Upper lobe of right lung (tissue), 1 donor: ENCODE data around the gene WWOX. TPM values are rescaled to one million over a fixed set of nuclear protein-coding genes. Genes with fewer than 3 reads are reported as not detected.
"Not testable (repeated sequence)": the region's sequence is repeated elsewhere in the genome, so short reads cannot be mapped to it uniquely, and the experiment has no call there.

Experiments used
- ATAC-seq: fragments of 200-7000 bp; cut with Tn5 transposase; one replicate; pipeline ENCODE4 v1.9.1; 2020; ENCODE audit warnings: mild to moderate bottlenecking, moderate library complexity
- DNase-seq: peaks from one replicate; pipeline ENCODE4 v3.0.0-alpha.2; 2020
- H3K27ac ChIP-seq: fragments of 200-600 bp; one replicate; pipeline ENCODE4 v1.8.0; 2022
- H3K27me3 ChIP-seq: fragments of 200-600 bp; one replicate; pipeline ENCODE4 v1.8.0; 2022; ENCODE audit warnings: mild to moderate bottlenecking
- H3K36me3 ChIP-seq: fragments of 200-600 bp; one replicate; pipeline ENCODE4 v1.8.0; 2022
- H3K4me1 ChIP-seq: fragments of 200-600 bp; one replicate; pipeline ENCODE4 v1.8.0; 2022
- H3K4me3 ChIP-seq: fragments of 200-600 bp; one replicate; pipeline ENCODE4 v1.8.0; 2022; ENCODE audit warnings: mild to moderate bottlenecking
- H3K9me3 ChIP-seq: fragments of 200-600 bp; one replicate; pipeline ENCODE4 v1.8.0; 2022
- intact Hi-C: fragments of 100-400 bp; cut with DNase I; formaldehyde crosslinking; loops from one replicate; pipeline ENCODE4 v1.11.0; 2022
- total RNA-seq: library from RNA; stranded (reverse); fragmentation: NEBNext Ultra II Directional; extraction: Animal tissue kit (Norgen Biotek cat#: 25700); gene quantifications from one replicate; pipeline ENCODE4 v1.2.1, GENCODE V29; 2021
- TF ChIP-seq, protein P1 (sequence below): fragments of 200-600 bp; IDR thresholded peaks from one replicate; pipeline ENCODE4 v1.8.0; 2022; ENCODE audit warnings: antibody characterized with exemption
- donor health status: DM: no; HTN: yes; CAD: no; lungs with severe emphysema.

Gene WWOX
- total RNA-seq, 1 donor from 2014 or later, result 17.0 TPM

DNA sequence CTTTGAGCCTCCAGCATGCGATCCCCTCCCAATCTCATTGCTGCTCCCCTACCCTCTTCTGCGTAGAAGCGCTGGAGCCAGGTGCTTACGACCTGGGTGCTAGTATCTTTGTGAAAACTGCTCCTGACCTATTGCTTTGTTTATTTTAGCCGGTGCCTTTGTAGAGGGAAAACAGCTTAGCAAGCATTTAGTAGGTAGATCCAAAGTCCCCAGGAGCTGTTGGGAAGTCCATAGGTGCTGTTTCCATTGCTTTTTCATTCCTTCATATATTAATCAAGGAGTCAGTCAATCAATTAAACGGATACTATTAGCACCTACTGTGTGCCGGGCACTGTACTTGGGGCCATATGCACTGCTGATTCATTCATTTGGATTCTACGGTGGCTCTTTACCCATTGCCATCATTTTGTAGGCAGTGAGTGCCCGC, 497.6 kb downstream of the WWOX start:
- TF ChIP-seq, protein P1, sequence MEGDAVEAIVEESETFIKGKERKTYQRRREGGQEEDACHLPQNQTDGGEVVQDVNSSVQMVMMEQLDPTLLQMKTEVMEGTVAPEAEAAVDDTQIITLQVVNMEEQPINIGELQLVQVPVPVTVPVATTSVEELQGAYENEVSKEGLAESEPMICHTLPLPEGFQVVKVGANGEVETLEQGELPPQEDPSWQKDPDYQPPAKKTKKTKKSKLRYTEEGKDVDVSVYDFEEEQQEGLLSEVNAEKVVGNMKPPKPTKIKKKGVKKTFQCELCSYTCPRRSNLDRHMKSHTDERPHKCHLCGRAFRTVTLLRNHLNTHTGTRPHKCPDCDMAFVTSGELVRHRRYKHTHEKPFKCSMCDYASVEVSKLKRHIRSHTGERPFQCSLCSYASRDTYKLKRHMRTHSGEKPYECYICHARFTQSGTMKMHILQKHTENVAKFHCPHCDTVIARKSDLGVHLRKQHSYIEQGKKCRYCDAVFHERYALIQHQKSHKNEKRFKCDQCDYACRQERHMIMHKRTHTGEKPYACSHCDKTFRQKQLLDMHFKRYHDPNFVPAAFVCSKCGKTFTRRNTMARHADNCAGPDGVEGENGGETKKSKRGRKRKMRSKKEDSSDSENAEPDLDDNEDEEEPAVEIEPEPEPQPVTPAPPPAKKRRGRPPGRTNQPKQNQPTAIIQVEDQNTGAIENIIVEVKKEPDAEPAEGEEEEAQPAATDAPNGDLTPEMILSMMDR, result no peak
- Histone ChIP-seq H3K4me3 (no peak overlapping the region), H3K9me3 (no peaks in the 10 kb centered on the region), H3K36me3 (no peaks in the 10 kb centered on the region), H3K27me3 (no peaks in the 10 kb centered on the region), H3K27ac (no peak overlapping the region), H3K4me1 (no peaks in the 10 kb centered on the region)
- ATAC-seq (no peak), DNase-seq (no peak)
- intact Hi-C loops, result no loop called here

DNA sequence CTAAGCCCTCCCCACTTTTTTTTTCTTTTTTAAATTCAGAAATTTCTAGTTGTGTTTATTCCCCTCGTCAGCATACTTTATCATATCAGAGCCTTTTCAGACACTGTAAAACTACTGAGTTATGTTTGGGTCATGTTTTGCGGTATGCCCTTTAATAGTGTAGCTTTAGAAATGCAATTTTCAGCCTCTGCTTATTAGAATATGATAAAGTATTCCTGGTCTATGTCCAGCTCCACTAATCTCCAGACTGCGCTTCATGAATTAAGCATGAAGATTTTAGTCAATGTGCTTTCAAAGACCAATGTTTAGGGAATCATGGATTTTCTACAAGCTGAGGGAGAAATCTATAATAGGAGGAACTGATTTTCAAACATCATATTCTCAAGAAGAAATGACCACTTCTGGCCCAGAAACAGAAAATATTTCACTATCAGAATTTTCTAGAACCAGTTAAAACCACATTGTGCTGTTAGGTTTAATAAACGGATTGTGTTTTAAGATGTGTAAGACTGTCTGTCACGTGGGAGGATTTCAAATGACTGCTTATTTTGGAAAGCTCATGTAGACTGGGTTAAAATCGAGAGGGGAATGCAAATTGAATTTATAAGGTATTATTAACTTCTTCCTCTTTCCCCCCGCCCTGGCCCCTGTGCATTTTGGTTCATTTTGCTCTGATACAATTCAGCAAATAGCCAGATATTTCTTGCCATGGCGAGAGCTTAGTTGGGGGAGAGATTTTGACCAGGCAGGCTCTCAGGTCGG, 498.5 kb downstream of the WWOX start:
- ATAC-seq (no peak), DNase-seq (no peak)
- Histone ChIP-seq H3K9me3 (no peaks in the 10 kb centered on the region), H3K4me3 (no peak overlapping the region), H3K4me1 (no peaks in the 10 kb centered on the region), H3K36me3 (no peaks in the 10 kb centered on the region), H3K27ac (no peak overlapping the region), H3K27me3 (no peaks in the 10 kb centered on the region)
- intact Hi-C loops, result no loop called here
- TF ChIP-seq, protein P1, result no peak

DNA sequence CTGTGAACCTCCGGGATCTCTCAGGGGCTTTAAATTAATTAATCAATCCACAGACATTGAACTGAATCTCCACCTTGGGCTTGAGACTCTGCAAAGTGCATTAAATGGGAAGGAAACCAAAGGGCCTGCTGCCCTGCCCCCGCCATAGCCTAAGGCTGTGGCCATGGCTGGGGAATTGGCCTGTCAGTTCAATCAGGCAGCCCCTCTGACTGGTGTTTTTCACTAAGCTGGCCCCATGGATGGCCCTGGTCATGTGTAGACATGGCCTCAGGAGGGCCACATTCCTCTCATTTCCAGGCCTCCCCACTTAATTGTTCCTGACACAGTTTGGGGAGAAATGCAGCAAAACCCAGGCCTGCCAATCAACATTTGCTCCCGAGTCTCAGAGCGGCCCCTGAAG, 499.8 kb downstream of the WWOX start:
- ATAC-seq (no peak), DNase-seq (no peak)
- Histone ChIP-seq H3K4me1 (no peaks in the 10 kb centered on the region), H3K36me3 (no peaks in the 10 kb centered on the region), H3K9me3 (no peaks in the 10 kb centered on the region), H3K27ac (no peak overlapping the region), H3K4me3 (no peak overlapping the region), H3K27me3 (no peaks in the 10 kb centered on the region)
- intact Hi-C loops, result no loop called here
- TF ChIP-seq, protein P1, result no peak

DNA sequence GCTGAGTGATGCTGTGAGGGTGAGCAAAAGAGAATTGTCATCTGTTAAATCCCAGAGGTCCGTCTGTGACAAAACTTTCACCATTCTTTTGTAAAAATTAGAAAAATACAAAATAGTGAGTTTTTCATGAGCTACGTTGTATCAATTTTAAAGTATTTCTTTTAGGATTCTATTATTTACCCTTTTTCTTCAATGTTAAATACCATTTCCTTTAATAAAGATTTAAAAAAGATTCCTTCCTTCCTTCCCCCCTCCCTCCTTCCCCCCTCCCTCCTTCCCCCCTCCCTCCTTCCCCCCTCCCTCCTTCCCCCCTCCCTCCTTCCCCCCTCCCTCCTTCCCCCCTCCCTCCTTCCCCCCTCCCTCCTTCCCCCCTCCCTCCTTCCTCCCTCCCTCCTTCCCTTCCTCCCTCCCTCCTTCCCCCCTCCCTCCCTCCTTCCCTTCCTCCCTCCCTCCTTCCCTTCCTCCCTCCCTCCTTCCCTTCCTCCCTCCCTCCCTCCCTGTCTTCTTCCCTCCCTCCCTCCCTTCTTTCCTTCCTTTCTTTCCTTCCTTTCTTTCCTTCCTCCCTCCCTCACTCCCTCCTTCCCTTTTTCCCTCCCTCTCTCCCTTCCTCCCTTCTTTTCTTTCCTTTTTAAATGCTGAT, 505.1 kb downstream of the WWOX start:
- H3K4me3 ChIP-seq, H3K9me3 ChIP-seq, H3K36me3 ChIP-seq, DNase-seq, H3K27ac ChIP-seq, H3K27me3 ChIP-seq, intact Hi-C loops, H3K4me1 ChIP-seq, ATAC-seq: not testable (repeated sequence)

DNA sequence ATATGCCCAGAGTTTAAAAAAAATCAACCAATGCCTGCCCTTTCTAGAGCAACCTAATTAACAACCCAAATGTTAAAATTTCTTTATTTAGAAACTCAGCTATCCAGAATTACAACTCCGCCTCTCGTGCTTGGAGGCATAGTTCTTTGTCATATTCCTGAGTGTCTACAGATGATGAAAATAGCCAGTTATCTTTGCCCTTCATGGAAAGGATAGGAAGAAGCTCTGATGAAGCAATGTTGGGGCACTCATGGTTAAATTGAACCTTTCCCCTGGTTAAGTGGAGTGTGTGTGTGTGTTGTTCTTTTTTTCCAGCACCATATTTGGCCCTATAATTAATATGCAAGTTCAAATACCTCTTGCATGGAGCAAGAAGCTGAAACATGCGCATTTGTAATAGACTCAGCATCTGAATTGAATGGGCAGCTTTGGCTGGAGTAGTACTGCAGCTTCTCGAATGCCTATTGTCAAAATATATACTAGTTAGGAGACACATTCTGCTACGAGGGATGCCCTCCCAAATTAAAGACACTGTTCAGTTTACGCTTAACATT, 506.2 kb downstream of the WWOX start:
- H3K9me3 ChIP-seq, result no peaks in the 10 kb centered on the region
- H3K36me3 ChIP-seq, result no peaks in the 10 kb centered on the region
- no peak overlapping the region for H3K4me3 ChIP-seq
- TF ChIP-seq, protein P1, result no peak
- no peaks in the 10 kb centered on the region for H3K4me1 ChIP-seq
- intact Hi-C loops, result no loop called here
- H3K27ac ChIP-seq, result no peak overlapping the region
- no peaks in the 10 kb centered on the region for H3K27me3 ChIP-seq
- DNase-seq (no peak), ATAC-seq (no peak)

DNA sequence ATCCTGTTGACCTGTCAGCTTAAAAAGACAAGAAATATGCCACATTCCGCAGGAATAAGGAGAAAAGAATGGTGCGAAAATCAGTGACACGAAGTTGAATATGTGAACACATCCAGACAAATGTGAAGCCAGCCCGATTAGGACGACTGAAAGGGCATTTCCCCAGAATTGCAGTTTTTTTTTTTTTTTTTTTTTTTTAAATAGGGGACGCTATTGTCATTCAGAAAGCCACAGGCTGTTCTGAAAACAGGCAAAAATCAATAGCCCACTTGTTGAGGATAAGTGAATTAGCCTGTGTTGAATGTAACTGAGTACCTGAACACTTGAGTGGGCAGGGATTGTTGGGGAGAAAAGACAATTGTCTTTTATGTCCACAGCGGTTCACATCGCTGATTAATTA, 507.1 kb downstream of the WWOX start:
- H3K36me3 ChIP-seq, result no peaks in the 10 kb centered on the region
- TF ChIP-seq, protein P1, result no peak
- ATAC-seq, result no peak
- intact Hi-C loops, result no loop called here
- DNase-seq, result no peak
- H3K4me1 ChIP-seq, result no peaks in the 10 kb centered on the region
- no peaks in the 10 kb centered on the region for H3K9me3 ChIP-seq
- H3K27ac ChIP-seq, result no peak overlapping the region
- no peak overlapping the region for H3K4me3 ChIP-seq
- H3K27me3 ChIP-seq, result no peaks in the 10 kb centered on the region
